AG09319 (cell line): ENCODE measurements around the gene CUL2.

Source experiments
- DNase-seq: peaks from one replicate; pipeline ENCODE4 v3.0.0-alpha.2; 2010; ENCODE audit warnings: low read depth; ENCODE audit errors: extremely low read depth
- CTCF ChIP-seq: IDR thresholded peaks from 2 replicates; pipeline ENCODE4 v1.5.1; 2011; ENCODE audit warnings: low read depth, mild to moderate bottlenecking, inconsistent platforms, low read length, moderate library complexity

CUL2 gene

DNA sequence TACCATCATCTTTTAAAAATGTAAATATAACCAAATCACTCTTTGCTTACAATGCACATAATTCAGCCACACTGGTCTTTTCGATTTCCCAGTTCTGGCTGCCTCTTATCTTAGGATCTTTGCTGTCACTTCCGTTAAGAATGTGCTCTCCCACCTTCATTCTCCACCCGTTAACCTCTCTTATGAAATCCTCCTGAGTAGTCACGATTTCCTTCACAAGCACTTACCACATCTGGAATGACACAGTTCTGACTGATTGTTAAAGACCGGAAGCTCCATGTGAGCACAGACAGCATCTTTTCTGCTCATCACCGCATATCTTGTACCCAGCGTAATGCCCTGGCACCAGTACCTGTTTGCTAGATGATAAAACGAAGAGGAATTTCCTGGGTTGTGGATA, 84.3 kb downstream of the CUL2 start:
- peak; percentile 54 for DNase-seq
- no peak for TF ChIP-seq CTCF

- DNase-seq, result no peak
- TF ChIP-seq CTCF, result no peak
Observed at GRCh38 chr10:35004651-35005050, 85.5 kb downstream of the CUL2 start.

GRCh38 chr10:35003906-35004305, 86.2 kb downstream of the CUL2 start:
- TF ChIP-seq CTCF, result no peak
- no peak for DNase-seq

DNA sequence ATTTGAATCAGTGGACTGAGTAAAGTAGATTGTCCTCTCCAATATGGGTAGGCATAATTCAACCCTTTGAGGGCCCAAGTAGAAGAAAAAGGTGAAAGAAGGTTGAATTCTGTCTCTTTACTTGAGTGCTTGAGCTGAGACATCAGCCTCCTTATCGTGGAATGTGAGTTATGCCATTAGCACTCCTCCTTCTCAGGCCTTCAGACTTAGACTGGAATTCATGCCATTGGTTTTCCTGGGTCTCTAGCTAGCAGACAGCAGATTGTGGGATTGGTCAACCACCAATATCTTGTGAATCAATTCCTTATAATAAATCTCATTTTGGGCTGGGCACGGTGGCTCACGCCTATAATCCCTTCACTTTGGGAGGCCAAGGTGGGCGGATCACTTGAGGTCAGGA, 89.2 kb downstream of the CUL2 start:
- no peak for DNase-seq
- TF ChIP-seq CTCF, result no peak

- no peak for DNase-seq
- no peak for TF ChIP-seq CTCF
Observed at GRCh38 chr10:34999532-34999931, 90.6 kb downstream of the CUL2 start.

- DNase-seq, result no peak
- TF ChIP-seq CTCF, result no peak
Observed at GRCh38 chr10:34998940-34999339, 91.2 kb downstream of the CUL2 start.

DNA sequence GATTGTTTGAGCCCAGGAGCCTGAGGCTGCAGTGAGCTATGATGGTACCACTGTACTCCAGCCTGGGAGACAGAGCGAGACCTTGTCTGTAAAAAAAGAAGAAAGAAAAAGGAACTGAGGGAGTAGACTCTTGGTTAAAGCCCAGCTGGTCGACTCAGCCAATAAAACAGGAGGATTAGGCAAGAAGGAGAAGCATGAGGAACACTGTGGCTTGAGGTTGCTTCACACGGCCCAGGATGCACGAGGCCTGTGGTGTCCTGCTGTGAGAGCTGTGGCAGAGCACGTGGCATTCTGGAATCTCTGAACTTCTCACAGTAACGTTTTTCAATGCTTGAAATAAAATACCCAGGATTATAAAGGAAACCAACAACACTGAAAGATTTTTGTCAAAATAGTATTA, 93.3 kb downstream of the CUL2 start:
- no peak for DNase-seq
- TF ChIP-seq CTCF, result no peak
